HG02870 (cell line): ENCODE data around the gene LAMB1.
A peak's percentile ranks its signal among the peaks of the same experiment; 100 is the strongest.

Source experiments
- ATAC-seq: cut with Tn5 transposase; IDR thresholded peaks from one replicate; pipeline ENCODE4 v1.9.1; 2021; ENCODE audit warnings: mild to moderate bottlenecking, moderate library complexity; ENCODE audit not compliant: unreplicated experiment

LAMB1 gene

GRCh38 chr7:107949443-107949935, 53.5 kb downstream of the LAMB1 start:
- no peak for ATAC-seq

- no peak for ATAC-seq
Observed at GRCh38 chr7:107948645-107949442, 54.1 kb downstream of the LAMB1 start.

GRCh38 chr7:107946881-107947280, 56.1 kb downstream of the LAMB1 start:
- no peak for ATAC-seq

GRCh38 chr7:107946451-107946850, 56.5 kb downstream of the LAMB1 start:
- no peak for ATAC-seq

GRCh38 chr7:107945332-107945731, 57.6 kb downstream of the LAMB1 start:
- ATAC-seq, result no peak

- ATAC-seq, result no peak
Observed at GRCh38 chr7:107944411-107945169, 58.4 kb downstream of the LAMB1 start.

- ATAC-seq, result no peak
Observed at GRCh38 chr7:107943018-107943417, 59.9 kb downstream of the LAMB1 start.

- ATAC-seq, result no peak
Observed at GRCh38 chr7:107940951-107941350, 62.0 kb downstream of the LAMB1 start.

GRCh38 chr7:107939573-107940489, 63.1 kb downstream of the LAMB1 start:
- no peak for ATAC-seq

- ATAC-seq, result no peak
Observed at GRCh38 chr7:107938456-107939250, 64.3 kb downstream of the LAMB1 start.

- no peak for ATAC-seq
Observed at GRCh38 chr7:107937531-107937930, 65.4 kb downstream of the LAMB1 start.

- ATAC-seq, result no peak
Observed at GRCh38 chr7:107936312-107936711, 66.6 kb downstream of the LAMB1 start.

GRCh38 chr7:107934991-107935770, 67.8 kb downstream of the LAMB1 start:
- no peak for ATAC-seq

- no peak for ATAC-seq
Observed at GRCh38 chr7:107933386-107934013, 69.5 kb downstream of the LAMB1 start.

GRCh38 chr7:107932805-107933204, 70.2 kb downstream of the LAMB1 start:
- no peak for ATAC-seq

GRCh38 chr7:107931740-107932515, 71.0 kb downstream of the LAMB1 start:
- ATAC-seq, result no peak

GRCh38 chr7:107926481-107926880, 76.5 kb downstream of the LAMB1 start:
- no peak for ATAC-seq

GRCh38 chr7:107924841-107925504, 78.0 kb downstream of the LAMB1 start:
- ATAC-seq, result peak; percentile 94
